Activated CD4-positive, CD25-positive, alpha-beta regulatory T cell treated with anti-CD3 and anti-CD28 coated beads, Interleukin-2, amount 50 U/mL, for 16 hours (primary cell): Measurements from ENCODE around the gene COL5A1.
"Not testable (repeated sequence)": the region's sequence is repeated elsewhere in the genome, so short reads cannot be mapped to it uniquely, and the experiment has no call there.

Experiments
- DNase-seq: peaks from one replicate; pipeline ENCODE4 v3.0.0-alpha.2; 2020; ENCODE audit warnings: low read depth, low spot score

Gene COL5A1

DNA sequence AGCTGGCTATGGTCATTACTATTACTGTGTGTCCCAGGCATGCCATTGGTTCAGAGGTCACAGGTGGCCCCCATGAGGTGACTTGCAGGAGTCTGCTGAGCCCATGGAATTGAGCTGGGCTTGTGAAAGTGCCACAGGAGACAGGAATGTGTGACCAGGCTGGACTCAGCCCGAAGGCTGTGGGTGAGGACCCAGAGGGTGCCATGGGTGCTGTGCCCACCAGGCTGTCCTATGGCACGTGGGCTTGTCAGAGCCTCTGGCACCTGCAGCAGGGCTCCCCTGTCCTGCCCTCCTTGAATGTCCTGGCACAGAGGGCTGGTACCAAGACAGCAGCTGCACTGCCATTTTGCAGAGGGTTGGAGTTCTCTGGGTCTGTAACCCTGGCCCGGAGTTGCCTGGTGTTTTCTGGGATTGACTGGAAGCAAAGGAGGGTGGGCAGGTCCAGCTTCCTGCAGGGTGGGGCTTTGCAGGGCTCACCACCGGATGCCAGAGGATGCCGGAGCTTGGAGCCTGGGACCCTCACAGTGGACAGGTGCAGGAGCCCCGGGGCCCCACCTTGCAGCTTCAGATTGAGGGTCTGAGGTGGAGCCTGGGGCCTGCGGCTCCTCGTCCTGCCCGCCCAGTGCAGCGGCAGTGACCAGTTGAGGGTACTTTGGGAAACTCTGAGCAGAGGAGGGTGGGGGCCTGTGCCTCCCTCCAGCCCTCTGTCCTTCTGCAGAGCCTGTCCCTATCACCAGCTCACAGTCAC, 14.2 kb downstream of the COL5A1 start:
- no peak for DNase-seq

DNA sequence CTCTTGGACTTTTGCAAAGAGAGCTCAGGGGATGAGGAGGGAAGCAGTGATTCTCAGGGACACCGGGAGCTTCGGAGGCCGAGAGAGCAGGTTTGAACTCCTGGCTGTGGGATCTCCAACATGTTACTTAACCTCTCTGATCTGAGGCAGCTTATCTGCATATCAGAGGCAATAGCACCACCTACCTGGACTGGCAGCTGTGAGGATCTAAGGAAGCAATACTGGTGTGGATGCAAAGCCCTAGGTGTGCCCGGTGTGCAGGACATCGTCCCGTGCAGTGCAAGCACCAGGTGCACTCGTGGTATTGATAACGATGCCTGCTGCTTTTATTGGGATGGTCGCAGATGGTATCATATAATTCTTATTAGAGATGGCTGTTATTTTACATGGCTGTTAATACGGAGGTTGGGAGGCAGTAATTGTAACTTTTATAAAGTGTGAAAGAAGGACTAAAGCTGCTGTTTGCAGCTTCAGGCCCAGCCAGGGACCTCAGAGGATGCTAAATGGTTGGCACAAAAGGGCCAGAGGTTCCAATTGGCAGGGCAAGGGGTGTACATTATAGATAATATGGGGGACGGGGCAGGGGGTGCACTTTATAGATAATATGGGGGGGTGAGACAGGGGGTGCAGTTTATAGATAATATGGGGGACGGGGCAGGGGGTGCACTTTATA, 14.9 kb downstream of the COL5A1 start:
- no peak for DNase-seq

DNA sequence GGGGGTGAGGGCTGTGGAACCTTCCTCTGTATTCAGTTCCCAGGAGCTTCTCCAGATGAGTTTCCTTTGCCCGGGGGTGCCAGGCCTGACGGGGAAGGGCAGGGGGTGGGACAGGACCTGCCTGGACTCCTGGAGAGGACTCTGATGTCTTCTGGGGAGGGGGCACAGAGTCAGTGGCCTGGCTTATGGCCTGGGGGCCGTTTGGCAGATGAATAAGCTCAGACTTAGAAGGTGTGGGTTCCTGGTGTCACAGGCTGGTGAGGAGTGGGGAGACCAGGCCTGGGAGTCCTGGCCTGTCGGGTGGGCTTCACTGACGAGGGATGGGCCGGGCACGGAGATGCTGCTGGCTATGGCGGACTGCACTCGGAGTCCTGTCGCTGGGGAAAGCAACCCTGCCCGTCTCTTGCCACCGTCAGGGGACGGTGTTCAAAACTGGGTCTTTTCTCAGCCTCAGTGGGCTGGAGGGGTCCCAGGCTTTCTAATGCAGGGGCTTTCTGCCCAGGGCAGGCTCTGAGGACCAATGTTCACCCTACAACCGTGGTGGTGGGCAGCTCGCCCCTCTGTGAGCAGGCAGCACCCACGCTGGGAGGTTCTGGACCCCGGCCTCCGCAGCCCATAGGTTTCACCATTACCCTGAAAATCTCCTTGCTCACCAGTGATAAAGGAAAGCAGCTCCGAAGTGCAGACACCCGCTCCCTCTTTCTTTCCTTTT, 16.2 kb downstream of the COL5A1 start:
- no peak for DNase-seq

DNA sequence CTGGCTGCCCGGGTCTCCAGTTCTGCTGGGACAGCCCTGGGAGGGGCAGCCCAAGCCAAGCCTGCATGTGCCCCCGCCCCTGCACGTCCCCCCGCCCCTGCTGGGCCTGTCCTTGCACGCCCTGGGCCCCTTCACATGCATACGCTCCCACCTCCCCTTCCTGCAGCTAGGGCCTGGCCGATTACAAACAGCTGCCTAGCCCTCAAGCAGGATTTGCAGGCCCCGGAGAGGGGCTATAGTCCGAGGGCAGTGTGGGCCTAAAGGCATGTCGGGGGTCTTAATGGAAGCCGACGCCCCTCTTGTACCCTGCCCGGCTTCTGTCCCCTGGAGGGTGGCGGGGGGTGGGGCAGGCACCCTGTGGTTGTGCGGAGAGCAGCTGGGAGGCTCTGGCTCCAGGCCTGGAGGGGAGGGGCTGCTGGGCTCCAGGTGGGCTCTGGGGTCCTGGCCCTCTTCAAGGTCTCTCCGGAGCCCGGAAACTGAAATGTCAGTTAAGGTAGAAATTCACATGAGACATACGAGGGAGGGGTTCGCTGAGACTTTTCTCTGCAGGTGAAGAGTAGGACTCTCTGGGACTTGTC, 16.9 kb downstream of the COL5A1 start:
- no peak for DNase-seq

DNA sequence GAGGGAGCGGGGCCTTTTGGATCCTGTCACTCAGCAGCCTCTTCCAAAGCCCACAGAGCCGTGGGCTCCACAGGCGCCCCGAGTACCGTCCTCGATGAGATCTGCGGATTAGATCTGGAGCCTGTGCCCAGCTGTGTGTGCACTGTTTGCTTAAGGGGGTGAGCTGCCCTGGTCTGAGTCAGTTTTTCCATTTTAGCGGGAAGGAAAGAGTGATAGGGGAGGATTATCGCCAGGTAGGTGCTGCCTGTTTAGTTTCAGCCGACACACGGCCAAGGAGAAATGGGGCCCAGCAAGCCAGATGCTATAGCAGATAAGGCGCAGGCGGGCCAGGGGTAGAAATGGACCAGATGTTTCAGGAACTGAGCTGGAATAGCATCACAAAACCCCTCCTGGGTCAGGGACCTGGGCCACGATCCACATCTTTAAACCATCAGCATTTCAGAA, 18.1 kb downstream of the COL5A1 start:
- DNase-seq: no peak

DNA sequence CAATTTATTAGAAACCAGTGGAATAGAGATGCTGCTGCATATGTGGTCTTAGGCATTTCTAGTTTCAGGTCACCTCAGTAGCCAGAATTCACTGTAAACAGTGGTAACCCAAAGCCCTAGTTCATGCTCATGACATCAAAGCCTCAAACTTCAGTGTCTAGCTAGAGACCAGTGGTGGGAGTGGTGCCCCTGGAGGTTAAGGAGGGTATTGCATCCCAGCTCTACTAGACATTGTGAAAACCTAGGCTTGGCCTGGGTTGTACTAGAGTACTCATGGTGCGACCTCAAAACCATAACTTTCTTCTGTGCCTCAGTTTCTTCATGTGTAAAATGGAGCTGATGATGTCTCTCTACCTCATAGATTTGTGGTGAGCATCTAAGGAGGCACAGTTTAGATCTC, 18.8 kb downstream of the COL5A1 start:
- no peak for DNase-seq

DNA sequence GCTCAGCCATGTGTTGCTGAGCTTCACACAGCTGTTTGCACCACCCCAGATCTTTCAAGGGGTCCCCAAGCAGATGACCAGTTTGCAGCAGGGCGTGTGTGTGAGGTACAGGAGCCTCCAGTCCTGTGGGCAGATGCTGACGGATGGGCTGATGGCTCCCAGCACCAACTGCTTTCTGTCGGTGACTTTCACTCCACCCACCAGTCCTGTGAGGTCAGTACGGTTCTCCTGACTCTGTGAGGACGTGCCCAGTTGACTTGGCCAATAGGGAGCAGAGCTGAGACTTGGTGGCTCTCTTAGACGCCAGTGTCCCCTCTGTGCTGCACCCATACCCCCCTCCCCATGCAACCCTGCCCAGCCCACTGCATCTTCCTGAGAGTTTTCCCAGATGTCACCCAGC, 19.7 kb downstream of the COL5A1 start:
- DNase-seq: no peak

DNA sequence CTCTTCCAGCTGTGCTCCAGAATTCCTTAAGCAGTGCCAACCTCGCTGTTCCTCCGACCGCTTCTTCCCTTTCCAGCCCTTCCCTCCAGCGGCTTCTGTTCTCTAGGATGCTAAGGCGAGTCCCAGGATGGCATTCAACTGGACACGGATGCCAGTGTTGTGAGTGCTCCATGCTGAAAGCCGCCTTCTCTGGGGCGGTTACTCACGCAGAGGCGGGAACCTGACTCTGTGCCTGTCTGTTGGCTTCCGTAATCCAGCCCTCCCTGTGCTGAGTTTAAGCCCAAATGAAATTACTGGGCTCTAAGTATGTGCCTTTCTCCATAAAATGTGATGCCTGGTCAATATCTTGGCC, 20.2 kb downstream of the COL5A1 start:
- DNase-seq: no peak

DNA sequence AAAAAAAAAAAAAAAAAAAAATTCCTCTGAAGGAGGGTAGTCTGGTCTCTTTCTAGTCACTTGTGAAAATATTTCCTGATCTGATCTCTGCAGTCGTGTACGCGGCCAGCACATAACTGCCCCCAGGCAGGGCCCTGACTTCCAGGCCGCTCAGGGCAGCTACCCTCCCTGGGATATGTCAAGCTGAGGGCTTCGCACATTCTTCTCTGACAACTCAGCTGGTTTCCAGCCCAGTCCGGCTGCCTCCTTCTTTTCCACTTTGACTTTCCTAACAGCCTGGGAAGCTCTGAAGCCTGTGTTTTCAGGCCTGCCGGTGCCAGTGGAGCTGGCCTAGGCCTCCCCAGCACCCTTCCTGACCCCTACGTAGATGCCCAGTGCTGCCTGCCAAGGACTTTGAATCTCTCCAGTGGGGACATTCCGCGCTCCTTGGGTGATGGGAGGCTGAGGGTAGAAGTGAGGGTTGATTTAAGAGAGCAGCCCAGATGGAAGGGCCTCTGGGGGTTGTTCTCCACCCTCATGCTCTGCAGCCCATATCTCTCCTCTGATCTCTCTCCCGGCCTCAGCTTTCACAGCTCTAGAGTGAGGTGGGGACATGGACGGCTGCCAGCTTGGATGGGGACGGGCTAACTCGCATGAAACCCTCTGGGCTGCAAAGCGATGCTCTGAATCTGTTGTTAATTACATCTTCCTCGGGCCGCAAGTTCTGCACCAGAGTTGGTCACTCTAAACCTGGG, 20.7 kb downstream of the COL5A1 start:
- DNase-seq: no peak

DNA sequence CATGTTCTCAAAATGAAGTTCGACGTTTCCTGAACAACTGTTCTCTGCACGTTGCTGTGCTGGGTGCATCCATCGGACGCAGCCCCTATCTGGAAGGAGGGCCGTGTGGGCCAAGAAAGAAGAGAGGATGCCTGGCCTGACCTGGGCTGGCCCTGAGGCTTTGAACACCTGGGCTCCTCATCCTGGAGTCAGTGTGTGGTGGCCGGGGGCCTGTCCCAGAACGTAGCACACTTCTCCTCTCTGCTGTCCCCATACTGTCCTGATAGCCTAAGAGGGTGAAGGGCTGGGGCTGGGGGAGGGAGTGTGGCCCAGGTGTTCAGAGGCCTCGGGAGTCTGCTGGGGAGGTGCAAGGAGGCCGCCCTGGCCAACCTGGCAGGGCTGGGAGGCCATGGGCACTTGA, 21.5 kb downstream of the COL5A1 start:
- DNase-seq: no peak

DNA sequence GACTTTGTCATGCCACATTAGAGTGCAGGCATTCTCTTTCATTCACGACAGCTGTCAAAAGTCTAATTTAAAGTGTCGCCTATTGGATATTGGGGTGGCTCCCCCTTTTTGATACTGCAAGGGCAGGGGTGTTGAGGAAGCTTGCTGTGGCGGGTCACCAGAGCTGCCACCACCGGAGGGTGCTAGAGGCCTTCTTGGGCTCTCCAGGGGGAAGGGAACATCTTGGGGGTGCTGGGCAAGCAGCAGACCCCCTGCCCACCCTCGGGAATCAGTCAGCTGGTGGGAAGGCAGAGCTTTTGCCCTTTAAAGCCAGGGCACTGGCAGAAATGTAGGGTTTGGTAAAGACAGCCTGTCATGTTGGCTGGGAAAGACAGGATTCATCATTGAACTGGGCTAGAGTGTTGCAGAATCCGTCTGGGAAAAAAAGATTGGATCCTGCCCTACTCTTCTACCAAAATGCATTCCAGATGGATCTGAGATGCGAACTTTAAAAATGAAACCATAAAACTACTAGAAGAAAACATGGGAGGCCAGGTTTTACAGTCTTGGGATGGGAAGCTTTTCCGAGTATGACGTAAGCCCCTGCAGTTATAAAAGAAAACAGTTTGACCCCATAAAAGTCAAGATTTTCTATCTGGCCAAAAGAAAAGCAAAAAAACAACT, 22.3 kb downstream of the COL5A1 start:
- no peak for DNase-seq

DNA sequence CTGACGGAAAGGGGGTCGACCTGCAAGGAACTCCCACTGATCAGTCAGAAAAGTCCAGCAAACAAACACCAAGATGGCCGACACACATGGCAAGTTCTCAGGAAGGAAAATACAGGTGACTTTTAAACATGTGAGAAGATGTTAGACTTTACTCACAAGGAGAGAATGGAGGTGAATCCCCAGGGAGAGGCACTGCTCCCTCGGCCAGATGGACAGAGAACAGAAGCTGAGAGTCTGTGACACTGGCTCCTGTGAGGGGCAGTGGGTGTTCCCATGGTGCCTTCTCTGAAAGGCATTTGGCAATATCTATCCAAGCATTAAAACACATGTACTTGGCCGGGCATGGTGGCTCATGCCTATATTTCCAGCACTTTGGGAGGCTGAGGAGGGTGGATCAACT, 22.8 kb downstream of the COL5A1 start:
- no peak for DNase-seq

DNA sequence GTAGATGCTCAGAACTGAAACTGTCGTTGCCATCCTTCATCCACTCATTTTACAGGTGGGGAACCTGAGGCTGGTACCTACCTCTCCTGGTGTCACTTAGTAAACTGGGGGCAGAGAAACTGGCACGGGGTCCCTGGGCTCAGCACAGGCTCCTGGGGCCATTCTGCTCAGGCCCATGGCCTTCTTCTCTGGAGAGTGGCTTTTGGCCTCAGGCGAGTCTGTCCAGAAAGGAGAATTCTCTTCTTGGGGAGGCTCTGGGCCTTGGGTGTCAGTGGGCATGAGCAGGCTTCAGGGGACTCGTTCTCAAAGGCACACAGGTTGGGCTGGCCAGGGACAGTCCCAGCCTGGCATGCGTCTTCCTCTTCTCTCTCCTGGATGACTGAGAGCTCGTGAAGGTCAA, 24.6 kb downstream of the COL5A1 start:
- DNase-seq: no peak

DNA sequence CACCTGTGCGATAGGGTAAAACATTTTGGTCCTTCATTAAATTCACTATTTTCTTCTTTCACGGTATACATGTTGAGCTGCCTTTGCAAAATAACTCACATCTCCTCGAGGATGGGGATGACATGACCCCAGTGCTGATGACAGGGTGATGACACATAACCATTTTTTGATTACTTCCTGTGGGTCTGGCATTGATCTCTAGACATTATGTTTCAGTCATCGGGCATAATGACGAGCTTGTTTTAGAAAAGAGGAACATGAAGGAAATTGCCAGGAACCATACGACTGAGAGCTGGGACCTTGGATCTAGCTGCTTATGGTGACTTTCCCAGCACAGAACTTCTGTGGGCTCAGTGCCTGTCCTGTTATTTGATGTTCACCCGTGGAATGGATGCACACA, 25.2 kb downstream of the COL5A1 start:
- no peak for DNase-seq

DNA sequence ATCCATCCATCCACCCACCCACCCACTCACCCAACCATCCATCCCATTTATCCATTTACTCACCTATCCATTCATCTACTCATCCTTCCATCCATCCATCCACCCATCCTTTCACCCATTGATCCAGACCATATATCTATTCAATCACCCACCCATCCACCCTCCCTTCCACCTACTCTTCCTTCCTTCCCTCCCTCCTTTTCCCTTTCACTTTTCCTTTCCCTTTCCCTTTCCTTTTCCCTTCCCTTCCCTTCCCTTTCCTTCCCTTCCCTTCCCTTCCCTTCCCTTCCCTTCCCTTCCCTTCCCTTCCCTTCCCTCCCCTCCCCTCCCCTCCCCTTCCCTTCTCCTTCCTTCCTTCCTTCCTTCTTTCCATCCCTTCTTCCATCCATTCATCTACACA, 27.4 kb downstream of the COL5A1 start:
- not testable (repeated sequence) for DNase-seq

DNA sequence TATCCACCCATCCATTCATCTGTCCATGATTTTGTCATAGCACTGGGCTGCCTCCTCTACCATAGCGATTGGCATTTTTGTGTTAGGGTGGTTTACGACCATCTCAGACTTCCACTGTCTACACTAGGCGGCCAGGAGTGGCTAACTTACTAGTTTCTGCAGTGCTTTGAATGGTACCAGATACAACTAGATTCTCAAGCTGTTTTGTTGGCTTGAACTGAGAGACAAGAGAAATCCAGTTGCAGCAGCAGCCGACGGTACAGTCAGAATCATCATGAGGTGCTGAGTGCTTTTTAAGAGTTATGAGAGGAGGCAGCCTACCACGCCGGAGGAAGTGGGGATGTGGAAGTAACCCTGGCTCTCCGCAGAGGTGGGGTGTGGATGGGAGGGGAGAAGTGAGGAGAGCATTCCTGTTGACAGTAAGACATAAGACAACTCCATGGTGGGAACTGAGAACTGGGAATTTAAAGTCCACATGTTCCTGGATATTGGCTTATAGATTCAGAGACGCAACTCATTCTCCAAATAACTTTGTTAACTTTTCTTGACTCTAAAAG, 27.9 kb downstream of the COL5A1 start:
- no peak for DNase-seq

DNA sequence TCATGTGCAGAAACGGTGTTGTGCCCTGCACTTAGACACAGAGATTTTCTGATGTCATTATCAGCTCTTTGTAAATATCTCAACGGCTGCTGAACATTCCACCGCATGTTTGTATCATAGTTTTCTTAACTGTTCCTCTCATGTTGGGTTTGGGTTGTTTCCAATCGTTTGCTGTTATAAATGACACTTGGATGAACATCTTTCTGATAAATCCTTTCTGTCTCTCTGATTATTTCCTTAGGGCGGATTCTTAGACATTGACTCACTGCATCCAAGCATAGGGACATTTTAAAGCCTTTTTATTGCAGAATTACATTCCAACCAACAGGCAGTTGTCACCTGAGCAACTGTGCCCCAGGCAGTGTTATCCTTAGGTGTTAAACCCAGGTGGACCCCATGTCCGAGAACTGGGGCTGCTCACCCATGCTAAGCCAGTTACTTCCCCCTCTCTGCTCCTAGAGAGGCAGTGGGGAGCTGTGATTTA, 28.5 kb downstream of the COL5A1 start:
- no peak for DNase-seq

DNA sequence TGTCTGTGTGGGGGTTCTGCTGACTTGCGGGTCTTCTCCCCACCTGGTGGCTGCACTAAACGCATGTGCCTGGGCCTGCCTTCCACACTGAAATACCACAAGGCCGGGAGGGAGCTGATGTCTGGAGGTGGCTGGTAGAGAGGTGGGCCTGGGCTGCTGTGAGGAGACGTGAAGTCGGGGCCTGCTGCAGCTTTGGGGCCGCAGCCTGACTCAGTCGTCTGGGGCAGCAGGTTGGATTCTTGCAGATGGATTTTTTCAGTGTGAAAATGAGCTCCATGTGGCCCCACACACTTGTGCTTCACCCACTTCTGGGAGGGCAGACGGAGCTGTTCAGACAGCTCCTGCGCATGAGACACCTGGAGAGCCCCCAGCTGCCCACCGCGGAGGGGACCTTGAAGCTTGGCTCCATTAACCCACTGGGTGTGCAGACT, 29.3 kb downstream of the COL5A1 start:
- no peak for DNase-seq

DNA sequence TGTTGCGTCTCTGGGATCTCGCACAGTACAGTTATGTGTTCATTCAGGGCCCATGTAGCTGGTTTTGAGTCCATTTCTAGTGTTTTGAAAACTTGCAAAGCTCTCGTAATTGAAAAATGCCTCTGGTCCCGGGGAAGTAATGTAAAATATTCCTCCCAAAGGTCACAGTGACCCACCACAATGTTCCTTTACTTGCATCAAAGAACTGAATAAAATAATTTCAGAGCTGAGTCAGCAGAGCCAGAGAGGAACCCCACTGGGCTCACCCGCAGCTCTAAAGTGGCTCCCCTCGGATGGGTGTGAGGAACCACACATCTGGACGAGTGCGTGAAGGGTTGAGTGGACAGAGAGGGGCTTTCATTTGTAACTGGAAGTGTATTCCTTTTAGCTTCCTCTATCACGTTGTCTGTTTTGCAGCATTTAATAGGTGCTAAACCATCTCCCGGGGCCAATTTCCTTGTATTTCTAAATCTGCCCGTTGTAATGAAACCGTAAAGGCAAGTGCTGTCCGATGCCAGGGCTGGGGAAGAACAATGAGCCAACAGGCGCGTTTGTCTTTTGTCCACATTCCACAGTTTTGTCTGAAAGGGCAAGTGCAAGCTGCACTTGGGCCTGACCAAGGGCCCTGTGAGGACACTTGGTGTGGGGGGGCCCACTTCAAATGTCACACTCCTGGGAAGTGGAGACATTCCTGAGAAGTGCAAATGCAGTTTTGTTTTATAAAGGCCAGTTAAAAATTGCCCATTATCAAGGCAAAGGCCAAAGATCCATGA, 29.9 kb downstream of the COL5A1 start:
- no peak for DNase-seq

DNA sequence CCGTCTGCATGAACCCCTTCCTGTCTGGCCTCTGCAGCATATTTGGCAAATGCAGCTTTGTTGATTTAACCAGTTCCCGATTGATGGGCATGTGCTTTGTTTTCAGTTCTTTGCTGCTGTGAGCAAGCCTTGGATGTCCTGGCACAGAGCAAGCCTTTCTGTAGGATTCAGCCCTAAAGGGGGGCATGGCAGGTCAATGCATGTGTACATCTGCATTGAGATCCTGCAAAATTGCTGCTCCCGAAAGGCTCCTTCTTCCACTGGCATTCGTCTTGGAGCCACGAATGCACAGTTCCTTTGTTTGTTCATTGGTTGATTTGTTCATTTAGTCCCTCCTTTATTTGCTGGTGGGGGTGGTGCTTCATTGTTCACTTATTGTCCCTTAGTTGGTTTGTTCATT, 34.8 kb downstream of the COL5A1 start:
- DNase-seq: no peak
